ENCODE data around the gene OLFM2. TPM values are rescaled to one million over a fixed set of nuclear protein-coding genes. Genes with fewer than 3 reads are reported as not detected.
"Not testable (repeated sequence)": the region's sequence is repeated elsewhere in the genome, so short reads cannot be mapped to it uniquely, and the experiment has no call there.

Gene OLFM2
- total RNA-seq, 2 experiments from 2014 or later, result 0.12 to 1.0 TPM

DNA sequence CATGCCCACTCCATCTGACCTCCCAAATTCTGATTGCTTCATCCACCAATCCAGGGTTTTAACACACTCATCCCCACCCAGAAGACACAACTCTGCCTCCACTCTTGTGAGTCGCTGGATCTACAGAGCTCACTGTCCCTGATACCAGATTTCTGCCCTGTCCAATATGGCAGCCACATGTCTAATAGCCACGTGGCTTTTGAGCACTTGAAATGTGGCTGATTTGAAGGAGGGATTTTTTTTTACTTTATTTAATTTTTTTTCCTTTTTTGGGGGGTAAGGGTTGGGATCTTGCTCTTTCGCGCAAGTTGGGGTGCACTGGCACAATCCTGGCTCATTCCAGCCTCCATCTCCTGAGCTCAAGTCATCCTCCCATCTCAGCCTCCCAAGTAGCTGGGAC is 24.8 kb upstream of the OLFM2 start:
- DNase-seq, result no peak

DNA sequence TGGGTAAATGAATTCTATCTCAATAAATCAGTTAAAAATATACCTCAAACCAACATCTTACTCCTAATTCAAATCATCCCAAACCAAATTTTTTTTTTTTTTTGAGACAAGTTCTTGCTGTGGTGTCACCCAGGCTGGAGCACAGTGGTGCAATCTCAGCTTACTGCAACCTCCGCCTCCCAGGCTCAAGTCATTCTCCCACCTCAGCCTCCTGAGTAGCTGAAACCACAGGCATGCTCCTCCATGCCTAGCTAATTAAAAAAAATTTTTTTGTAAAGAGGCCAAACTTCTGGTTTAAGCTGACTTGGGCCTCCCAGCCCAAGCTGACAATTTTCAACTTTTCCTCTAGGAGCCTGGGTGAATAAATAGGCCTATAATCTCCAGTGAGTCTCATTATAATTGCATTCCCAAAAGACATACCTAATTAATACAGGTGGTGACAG is 22.1 kb upstream of the OLFM2 start:
- no peak for DNase-seq
- H3K27me3 Mint-ChIP-seq (ENCODE audit: low read depth), result peaks cover 16% of the 10 kb centered on the region
- CTCF ChIA-PET, result interaction anchor here (0.7 to 1.1 kb wide), 2 partner anchors 28 to 69 kb away, joined by 4 read pairs; no protein-coding TSS in a partner anchor
- intact Hi-C loops (cut with micrococcal nuclease), result no loop called here
- H3K9me3 Mint-ChIP-seq, result no peaks in the 10 kb centered on the region
- H3K27ac Mint-ChIP-seq, result no peak overlapping the region
- H3K4me3 Mint-ChIP-seq, result no peak overlapping the region
- no peaks in the 10 kb centered on the region for H3K36me3 Mint-ChIP-seq (ENCODE audit: low read depth)
- no peaks in the 10 kb centered on the region for H3K4me1 Mint-ChIP-seq (ENCODE audit: low read depth)

More for the DNA sequence above, 24.8 kb upstream of the OLFM2 start:
- CTCF ChIA-PET, result interaction anchor here (1.1 kb wide), 1 partner anchor 29 kb away, joined by 3 read pairs; no protein-coding TSS in a partner anchor
- no peak overlapping the region for H3K4me3 Mint-ChIP-seq
- H3K9me3 Mint-ChIP-seq, result no peaks in the 10 kb centered on the region
- no peaks in the 10 kb centered on the region for H3K36me3 Mint-ChIP-seq (ENCODE audit: low read depth)
- peaks cover 25% of the 10 kb centered on the region for H3K27me3 Mint-ChIP-seq (ENCODE audit: low read depth)
- no peaks in the 10 kb centered on the region for H3K4me1 Mint-ChIP-seq (ENCODE audit: low read depth)
- intact Hi-C loops (cut with micrococcal nuclease), result no loop called here
- H3K27ac Mint-ChIP-seq, result no peak overlapping the region

DNA sequence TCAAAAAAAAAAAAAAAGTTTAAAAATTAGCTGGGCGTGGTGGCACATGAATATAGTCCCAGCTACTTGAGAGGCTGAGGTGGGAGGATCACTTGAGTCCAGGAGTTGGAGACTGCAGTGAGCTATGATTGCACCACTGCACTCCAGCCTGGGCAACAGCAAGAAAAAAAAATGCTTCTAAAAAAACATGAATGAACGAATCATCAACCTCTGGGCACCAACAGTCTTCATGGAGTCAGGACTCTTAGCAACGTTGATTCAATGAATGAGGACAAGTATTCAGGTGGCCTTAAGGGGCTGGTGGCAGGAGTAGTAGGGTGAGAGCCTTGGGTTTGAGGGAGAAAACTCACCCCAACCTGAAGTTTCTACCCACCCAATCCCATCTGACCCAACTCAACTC is 20.6 kb upstream of the OLFM2 start:
- Mint-ChIP-seq H3K36me3 (ENCODE audit: low read depth) (no peaks in the 10 kb centered on the region), H3K27me3 (ENCODE audit: low read depth) (peaks cover 9% of the 10 kb centered on the region), H3K27ac (no peak overlapping the region), H3K9me3 (no peaks in the 10 kb centered on the region), H3K4me3 (no peak overlapping the region), H3K4me1 (ENCODE audit: low read depth) (no peaks in the 10 kb centered on the region)
- CTCF ChIA-PET, result interaction anchor here (0.6 to 1.0 kb wide), 2 partner anchors 43 to 282 kb away, joined by 3 read pairs; no protein-coding TSS in a partner anchor
- intact Hi-C loops (cut with micrococcal nuclease), result no loop called here
- no peak for DNase-seq

DNA sequence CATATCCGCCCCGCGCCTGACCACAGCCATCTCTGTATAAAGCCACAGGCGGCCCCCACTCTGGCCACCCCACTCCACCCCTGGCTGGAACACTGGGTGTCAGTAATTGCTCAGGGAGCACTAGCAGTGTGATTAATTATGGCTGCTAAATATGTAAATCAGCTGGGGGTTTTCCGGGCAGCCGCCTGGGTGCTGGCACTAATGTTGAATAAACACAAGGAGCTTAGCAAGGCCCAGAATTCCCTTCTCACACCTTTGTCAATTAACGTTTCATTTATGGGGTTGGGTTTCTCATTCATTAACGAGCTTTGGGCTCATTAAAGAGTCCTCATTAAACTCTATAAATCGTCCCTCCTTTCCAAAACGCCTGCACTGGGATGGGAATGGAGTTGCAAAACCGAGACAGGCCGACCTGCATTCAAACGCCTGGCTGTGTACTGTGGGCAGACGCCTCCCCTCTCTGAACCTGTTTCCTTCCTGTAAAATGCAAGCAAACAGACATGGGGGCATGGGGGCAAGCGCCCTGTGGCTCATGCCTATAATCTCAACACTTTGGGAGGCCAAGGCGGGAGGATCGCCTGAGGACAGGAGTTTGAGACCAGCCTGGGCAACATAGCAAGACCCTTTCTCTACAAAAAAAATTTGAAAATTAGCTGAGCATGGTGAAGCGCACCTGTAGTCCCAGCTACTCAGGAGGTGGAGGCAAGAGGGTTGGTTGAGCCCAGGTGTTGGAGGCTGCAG is 17.7 kb upstream of the OLFM2 start:
- DNase-seq, result no peak
- Mint-ChIP-seq H3K4me3 (no peak overlapping the region), H3K27ac (no peak overlapping the region), H3K9me3 (no peaks in the 10 kb centered on the region), H3K4me1 (ENCODE audit: low read depth) (no peaks in the 10 kb centered on the region), H3K36me3 (ENCODE audit: low read depth) (no peaks in the 10 kb centered on the region), H3K27me3 (ENCODE audit: low read depth) (peaks cover 3% of the 10 kb centered on the region)
- intact Hi-C loops (cut with micrococcal nuclease), result no loop called here
- CTCF ChIA-PET, result interaction anchor here (1.2 kb wide), 1 partner anchor 74 kb away, joined by 3 read pairs; no protein-coding TSS in a partner anchor

DNA sequence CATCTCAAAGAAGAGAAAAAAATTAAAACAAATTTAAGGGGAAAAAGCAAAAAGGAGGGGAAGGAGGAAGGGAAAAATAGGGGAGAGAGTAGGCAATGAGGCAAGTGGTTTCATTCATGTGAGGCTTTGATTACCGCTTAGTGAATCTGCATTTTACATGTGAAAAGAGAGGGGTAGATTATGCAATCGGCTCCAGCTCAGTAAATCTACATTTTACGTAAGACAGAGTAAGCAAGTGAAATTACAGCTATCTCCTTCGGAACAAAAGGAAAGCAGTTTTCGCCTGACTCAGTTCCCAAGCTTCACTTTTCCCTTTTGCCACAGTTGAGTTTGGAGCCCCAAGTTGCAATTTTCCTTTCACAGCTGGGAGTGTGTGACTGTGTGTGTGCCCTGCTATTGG is 16.0 kb upstream of the OLFM2 start:
- CTCF ChIA-PET, result interaction anchor here (0.5 kb wide), 1 partner anchor 48 kb away, joined by 5 read pairs; no protein-coding TSS in a partner anchor
- no peaks in the 10 kb centered on the region for H3K4me1 Mint-ChIP-seq (ENCODE audit: low read depth)

DNA sequence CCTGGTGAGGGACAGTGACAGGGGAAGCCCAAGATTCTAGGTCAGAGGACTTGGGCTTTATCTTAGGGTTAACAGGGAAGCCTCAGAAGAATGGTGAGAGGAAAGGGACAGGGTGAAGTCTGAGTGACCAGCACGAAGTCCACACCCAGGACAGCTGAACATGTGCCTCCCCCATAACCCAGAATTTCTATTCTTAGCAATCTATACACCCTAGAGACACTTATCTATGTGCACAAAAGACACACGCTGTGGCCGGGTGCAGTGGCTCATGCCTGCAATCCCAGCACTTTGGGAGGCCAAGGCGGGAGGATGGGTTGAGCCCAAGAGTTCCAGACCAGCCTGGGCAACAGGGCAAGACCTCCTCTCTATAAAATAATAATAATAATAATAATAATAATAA is 11.1 kb upstream of the OLFM2 start:
- Mint-ChIP-seq H3K27ac (no peak overlapping the region), H3K9me3 (no peaks in the 10 kb centered on the region), H3K4me1 (ENCODE audit: low read depth) (peaks cover 3% of the 10 kb centered on the region), H3K27me3 (ENCODE audit: low read depth) (peaks cover 16% of the 10 kb centered on the region), H3K36me3 (ENCODE audit: low read depth) (no peaks in the 10 kb centered on the region), H3K4me3 (no peak overlapping the region)
- no peak for DNase-seq
- CTCF ChIA-PET, result interaction anchor here (0.6 kb wide), 2 partner anchors 197 to 440 kb away, joined by 4 to 5 read pairs; no protein-coding TSS in a partner anchor
- intact Hi-C loops (cut with micrococcal nuclease), result no loop called here

More for the DNA sequence above, 16.0 kb upstream of the OLFM2 start:
- Mint-ChIP-seq H3K27ac (no peak overlapping the region), H3K36me3 (ENCODE audit: low read depth) (no peaks in the 10 kb centered on the region), H3K27me3 (ENCODE audit: low read depth) (peaks cover 3% of the 10 kb centered on the region), H3K9me3 (no peaks in the 10 kb centered on the region), H3K4me3 (no peak overlapping the region)
- intact Hi-C loops (cut with micrococcal nuclease), result no loop called here
- no peak for DNase-seq

DNA sequence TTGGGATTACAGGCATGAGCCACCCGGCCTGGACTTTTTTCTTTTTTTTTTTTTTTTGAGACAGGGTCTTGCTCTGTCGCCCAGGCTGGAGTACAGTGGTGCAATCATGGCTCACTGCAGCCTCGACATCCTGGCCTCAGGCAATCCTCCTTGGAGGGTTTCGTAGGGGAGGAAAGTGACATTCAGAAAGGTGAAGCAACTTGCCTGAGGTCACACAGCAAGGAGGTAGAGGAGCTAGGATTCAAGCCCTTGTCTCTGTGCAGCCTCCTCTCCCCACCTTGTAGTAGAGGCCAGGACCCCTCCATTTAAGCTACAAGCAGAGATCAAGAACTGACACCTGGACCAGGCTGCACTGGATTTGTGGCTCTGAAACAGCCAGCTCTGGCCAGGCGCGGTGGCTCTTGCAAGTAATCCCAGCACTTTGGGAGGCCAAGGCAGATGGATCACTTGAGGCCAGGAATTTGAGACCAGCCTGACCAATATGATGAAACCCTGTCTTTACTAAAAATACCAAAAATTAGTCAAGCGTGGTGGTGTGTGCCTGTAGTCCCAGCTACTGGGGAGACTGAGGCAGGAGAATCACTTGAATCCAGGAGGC is 10.3 kb upstream of the OLFM2 start:
- intact Hi-C loops (cut with micrococcal nuclease); H3K4me1 Mint-ChIP-seq (ENCODE audit: low read depth); CTCF ChIA-PET; H3K36me3 Mint-ChIP-seq (ENCODE audit: low read depth); H3K27ac Mint-ChIP-seq; H3K9me3 Mint-ChIP-seq; H3K4me3 Mint-ChIP-seq; DNase-seq: not testable (repeated sequence)
- H3K27me3 Mint-ChIP-seq (ENCODE audit: low read depth), result peaks cover 18% of the 10 kb centered on the region

DNA sequence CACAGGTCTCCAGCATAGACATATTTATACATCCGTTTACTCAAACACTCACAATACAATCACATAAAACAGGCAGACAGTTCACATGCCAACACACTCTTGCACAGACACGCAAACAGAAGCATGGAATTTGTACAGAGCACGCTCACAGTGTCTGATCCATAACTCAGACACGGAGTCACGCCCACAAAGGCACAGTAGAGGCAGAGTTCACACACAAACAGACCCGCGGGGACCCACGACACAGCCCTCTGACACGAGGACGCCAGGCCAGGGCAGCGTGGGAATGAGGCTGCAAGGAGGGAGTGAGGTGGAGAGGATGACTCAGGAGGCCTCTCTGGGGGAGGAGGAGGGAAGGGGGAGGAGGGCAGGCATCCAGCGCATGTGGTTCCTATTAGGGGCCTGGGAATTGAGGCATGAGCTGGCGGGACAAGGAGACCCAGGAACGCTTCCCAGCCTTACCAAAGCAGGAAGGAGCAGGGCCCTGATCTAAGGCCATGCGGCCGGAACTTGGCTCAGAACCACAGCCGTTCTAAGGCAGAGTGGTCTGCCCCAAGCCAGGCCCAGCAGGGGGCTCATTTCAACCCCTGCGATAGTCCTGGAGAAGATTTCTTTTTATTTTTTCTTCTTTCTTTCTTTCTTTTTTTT is 9.1 kb upstream of the OLFM2 start:
- intact Hi-C loops (cut with micrococcal nuclease), result no loop called here
- H3K27me3 Mint-ChIP-seq (ENCODE audit: low read depth), result peaks cover 25% of the 10 kb centered on the region
- H3K4me1 Mint-ChIP-seq (ENCODE audit: low read depth), result peaks cover 3% of the 10 kb centered on the region
- no peak overlapping the region for H3K27ac Mint-ChIP-seq
- CTCF ChIA-PET, result no interaction called here
- H3K9me3 Mint-ChIP-seq, result peaks cover 6% of the 10 kb centered on the region
- no peaks in the 10 kb centered on the region for H3K36me3 Mint-ChIP-seq (ENCODE audit: low read depth)
- H3K4me3 Mint-ChIP-seq, result no peak overlapping the region
- DNase-seq, result no peak

DNA sequence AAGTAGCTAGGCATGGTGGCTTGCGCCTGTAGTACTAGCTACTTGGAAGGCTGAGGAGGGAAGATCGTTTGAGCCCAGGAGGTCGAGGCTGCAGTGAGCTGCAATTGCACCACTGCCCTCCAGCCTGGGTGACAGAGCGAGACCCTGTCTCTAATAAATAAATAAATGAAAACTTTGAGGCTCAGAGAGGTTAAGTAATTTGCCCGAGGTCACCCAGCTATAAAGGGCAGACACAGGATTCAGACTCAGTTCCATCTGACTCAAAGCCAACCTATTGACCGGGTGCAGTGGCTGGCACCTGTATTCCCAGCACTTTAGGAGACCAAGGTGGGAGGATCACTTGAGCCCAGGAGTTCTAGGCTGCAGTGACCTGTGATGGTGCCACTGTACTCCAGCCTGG is 7.4 kb upstream of the OLFM2 start:
- H3K27ac Mint-ChIP-seq, result no peak overlapping the region
- intact Hi-C loops (cut with micrococcal nuclease), result no loop called here
- peaks cover 29% of the 10 kb centered on the region for H3K27me3 Mint-ChIP-seq (ENCODE audit: low read depth)
- H3K36me3 Mint-ChIP-seq (ENCODE audit: low read depth), result no peaks in the 10 kb centered on the region
- H3K4me3 Mint-ChIP-seq, result no peak overlapping the region
- CTCF ChIA-PET, result interaction anchor here (1.0 kb wide), 2 partner anchors 13 to 84 kb away, joined by 3 to 5 read pairs; no protein-coding TSS in a partner anchor
- H3K9me3 Mint-ChIP-seq, result peaks cover 6% of the 10 kb centered on the region
- DNase-seq, result no peak
- H3K4me1 Mint-ChIP-seq (ENCODE audit: low read depth), result peaks cover 3% of the 10 kb centered on the region

DNA sequence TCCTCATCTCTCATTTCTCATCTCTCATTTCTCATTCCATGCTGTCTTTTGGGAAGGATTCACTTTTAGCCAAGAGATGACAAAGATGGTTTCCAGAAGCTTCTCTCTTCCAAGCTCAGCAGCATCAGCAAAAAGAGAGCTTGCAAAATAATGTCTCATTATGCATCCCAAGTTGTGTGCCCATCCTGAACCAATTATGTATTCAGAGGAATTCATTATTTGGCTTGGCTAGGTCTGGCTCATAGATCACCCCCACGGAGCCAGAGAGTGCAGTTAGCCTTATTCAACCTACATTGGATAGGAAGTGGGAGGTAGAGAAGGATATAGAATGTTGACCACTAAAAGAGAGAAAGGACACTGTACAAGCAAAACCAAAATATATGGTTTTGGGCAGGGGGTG is 5.4 kb upstream of the OLFM2 start:
- no peaks in the 10 kb centered on the region for H3K36me3 Mint-ChIP-seq (ENCODE audit: low read depth)
- CTCF ChIA-PET, result no interaction called here
- no peak overlapping the region for H3K27ac Mint-ChIP-seq
- no peak overlapping the region for H3K4me3 Mint-ChIP-seq
- intact Hi-C loops (cut with micrococcal nuclease), result no loop called here
- peaks cover 40% of the 10 kb centered on the region for H3K27me3 Mint-ChIP-seq (ENCODE audit: low read depth)
- H3K4me1 Mint-ChIP-seq (ENCODE audit: low read depth), result peaks cover 8% of the 10 kb centered on the region
- DNase-seq, result no peak
- peaks cover 6% of the 10 kb centered on the region for H3K9me3 Mint-ChIP-seq

DNA sequence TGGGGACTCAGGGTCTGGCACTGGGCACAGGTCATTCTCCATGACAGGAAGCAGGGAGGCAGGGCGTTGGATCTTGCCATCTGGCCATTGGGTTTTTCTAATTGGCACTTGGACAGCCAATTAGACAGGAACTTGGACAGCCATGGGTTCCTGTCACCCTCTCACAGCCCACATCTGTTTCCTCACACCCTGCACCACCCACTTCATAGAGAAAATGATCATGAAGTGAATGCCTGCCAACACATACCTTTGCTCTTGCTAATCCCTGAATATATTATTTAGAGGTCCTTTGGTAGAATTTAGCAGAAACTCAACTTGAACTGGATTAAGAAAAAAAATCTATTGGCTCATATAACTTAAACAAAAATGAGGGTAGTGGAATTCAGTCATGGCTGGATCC is 4.9 kb upstream of the OLFM2 start:
- DNase-seq, result no peak
- CTCF ChIA-PET, result no interaction called here
- H3K4me3 Mint-ChIP-seq, result no peak overlapping the region
- intact Hi-C loops (cut with micrococcal nuclease), result no loop called here
- peaks cover 41% of the 10 kb centered on the region for H3K27me3 Mint-ChIP-seq (ENCODE audit: low read depth)
- peaks cover 6% of the 10 kb centered on the region for H3K9me3 Mint-ChIP-seq
- no peak overlapping the region for H3K27ac Mint-ChIP-seq
- H3K36me3 Mint-ChIP-seq (ENCODE audit: low read depth), result no peaks in the 10 kb centered on the region
- peaks cover 9% of the 10 kb centered on the region for H3K4me1 Mint-ChIP-seq (ENCODE audit: low read depth)

DNA sequence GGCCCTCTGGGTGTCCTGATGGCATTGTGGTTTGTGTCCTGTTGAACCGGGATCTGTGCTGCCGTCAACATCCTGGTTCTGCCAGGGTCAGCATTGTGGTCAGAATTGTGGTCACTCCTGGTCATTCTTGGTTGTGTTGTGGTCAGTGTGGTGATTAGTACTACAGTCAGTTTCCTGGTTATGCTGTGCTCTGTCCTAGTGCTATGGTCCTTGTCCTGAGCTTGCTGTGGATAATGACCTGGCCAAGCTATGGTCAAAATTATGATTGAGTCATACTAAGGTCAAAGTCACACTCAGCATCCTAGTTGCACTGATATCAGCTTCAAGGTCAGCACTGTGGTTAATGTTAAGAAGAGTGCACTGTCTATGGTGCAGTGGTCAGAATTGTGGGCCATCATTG is 4.5 kb upstream of the OLFM2 start:
- peaks cover 43% of the 10 kb centered on the region for H3K27me3 Mint-ChIP-seq (ENCODE audit: low read depth)
- H3K9me3 Mint-ChIP-seq, result peaks cover 6% of the 10 kb centered on the region
- CTCF ChIA-PET, result no interaction called here
- no peak overlapping the region for H3K4me3 Mint-ChIP-seq
- H3K4me1 Mint-ChIP-seq (ENCODE audit: low read depth), result peaks cover 10% of the 10 kb centered on the region
- no peaks in the 10 kb centered on the region for H3K36me3 Mint-ChIP-seq (ENCODE audit: low read depth)
- intact Hi-C loops (cut with micrococcal nuclease), result no loop called here
- H3K27ac Mint-ChIP-seq, result no peak overlapping the region
- no peak for DNase-seq
